Vagina (tissue), 2 donors: Measurements from ENCODE around the gene EHMT1.

Source experiments
- CTCF ChIP-seq, 3 experiments: fragments of 450-650 bp in 2 of 3; fragments of 200-600 bp in 1 of 3; sonication (generic) in 1 of 3; IDR thresholded peaks; one replicate each; pipeline ENCODE4 v1.5.1; 2017 to 2019; ENCODE audit warnings: antibody characterized with exemption in 3 of 3, mild to moderate bottlenecking in 2 of 3, moderate library complexity in 2 of 3
- POLR2A ChIP-seq, 2 donors: fragments of 450-650 bp; IDR thresholded peaks; one replicate each; pipeline ENCODE4 v1.6.1; 2017; ENCODE audit warnings: antibody characterized with exemption in 2 of 2, mild to moderate bottlenecking in 2 of 2, moderate library complexity in 2 of 2
- POLR2AphosphoS5 ChIP-seq, 2 donors: sonication (generic); formaldehyde crosslinking; IDR thresholded peaks; one replicate each; pipeline ENCODE4 v1.9.0; 2017; ENCODE audit warnings: antibody characterized with exemption in 2 of 2, mild to moderate bottlenecking in 2 of 2, low read depth in 1 of 2; ENCODE audit not compliant: insufficient read depth in 1 of 2

GRCh38 chr9:137679695-137680305, 61.0 kb downstream of the EHMT1 start:
- TF ChIP-seq POLR2AphosphoS5 (IDR thresholded peaks at IDR 0.05; ENCODE audit: insufficient read depth in 1 of 2, low read depth in 1 of 2): no peak
- no peak for TF ChIP-seq CTCF (IDR thresholded peaks at IDR 0.05)
- TF ChIP-seq POLR2A (IDR thresholded peaks at IDR 0.05): no peak
